GM19372 (cell line): Measurements from ENCODE around the gene PSG7.
"Not testable (repeated sequence)": the region's sequence is repeated elsewhere in the genome, so short reads cannot be mapped to it uniquely, and the experiment has no call there.

Experiments
- ATAC-seq: cut with Tn5 transposase; IDR thresholded peaks from one replicate; pipeline ENCODE4 v1.9.1; 2021; ENCODE audit warnings: mild to moderate bottlenecking, low read depth, moderate library complexity; ENCODE audit not compliant: unreplicated experiment

Gene PSG7

DNA sequence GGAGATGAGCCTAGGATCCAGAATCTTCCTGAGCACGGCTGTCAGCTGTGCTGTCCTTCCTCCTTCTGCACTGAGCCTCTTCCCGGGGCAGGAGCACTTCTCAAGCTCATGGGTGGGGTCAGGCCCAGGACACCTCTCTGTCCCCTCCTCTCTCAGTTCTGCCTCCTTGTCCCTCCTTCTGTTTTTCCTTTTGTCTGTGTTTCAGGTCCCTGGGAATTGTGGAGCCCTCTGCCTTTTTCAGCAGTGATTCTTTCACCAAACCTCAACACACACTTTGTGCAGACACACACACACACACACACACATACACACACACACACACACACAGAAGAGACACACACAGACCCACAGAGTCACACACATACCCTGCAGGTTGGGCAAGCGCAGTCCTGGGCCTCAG, at the start of gene PSG7:
Gene PSG7 (minus strand): TSS at position 101 of the 400 bp plus-strand sequence. CDS start 131 bp downstream, outside the sequence.
- ATAC-seq: not testable (repeated sequence)

DNA sequence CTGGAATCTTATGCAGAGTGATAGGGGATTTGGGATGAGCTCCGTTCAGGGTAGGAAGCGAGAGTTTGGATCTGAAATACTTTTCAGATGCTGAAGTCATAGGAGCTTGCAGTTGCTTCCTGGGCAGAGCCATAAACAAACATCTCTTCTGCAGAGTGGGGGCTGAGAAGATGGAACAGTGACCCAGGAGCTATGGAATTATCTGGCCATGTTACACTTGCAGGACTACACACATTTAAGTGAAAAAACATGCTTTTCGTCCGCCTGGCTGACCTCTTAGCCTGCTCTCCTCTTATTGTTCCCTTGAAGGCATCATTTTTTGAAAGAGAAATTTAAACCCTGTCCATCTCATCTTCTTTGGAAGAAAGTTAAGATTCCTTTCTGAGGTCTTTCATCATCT, 48.6 kb upstream of the PSG7 start:
- ATAC-seq: no peak

DNA sequence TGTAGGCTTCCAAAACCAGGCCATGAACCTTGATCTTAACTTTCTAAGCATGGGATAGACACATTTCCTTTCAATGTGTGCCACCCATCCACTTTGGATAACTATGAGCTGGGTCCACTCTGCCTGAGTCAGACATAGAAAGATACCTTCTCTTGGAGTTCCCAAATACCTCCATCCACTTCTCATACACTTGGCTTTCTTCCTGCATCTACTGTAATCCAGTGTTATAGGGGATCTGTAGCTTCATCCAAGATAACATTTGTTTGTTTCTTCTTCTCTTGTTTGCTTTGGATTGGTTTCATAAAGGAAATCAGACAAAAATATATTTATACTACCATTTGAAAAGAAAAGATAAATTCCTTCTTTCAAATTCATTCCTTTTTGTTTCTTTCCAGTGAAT, 45.1 kb upstream of the PSG7 start:
- ATAC-seq: not testable (repeated sequence)

DNA sequence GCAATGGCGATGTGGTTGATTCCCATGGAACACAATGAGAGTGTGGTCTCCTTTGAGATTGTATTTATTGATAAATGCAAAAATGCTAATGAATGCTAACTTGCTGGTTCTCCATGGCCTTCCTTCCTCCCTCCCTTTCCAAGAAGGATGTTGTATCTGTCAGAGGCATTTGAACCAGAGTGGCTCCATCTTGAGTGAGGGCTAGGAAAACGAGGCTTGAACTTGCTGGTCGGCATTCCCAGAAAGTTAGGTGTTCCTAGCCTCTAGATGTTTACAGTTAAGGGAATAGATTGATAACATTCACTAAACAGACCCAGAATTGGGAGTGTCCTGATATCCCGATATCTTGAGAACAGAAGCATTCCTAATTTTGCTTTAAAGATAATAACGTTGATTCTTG, 34.4 kb upstream of the PSG7 start:
- not testable (repeated sequence) for ATAC-seq

DNA sequence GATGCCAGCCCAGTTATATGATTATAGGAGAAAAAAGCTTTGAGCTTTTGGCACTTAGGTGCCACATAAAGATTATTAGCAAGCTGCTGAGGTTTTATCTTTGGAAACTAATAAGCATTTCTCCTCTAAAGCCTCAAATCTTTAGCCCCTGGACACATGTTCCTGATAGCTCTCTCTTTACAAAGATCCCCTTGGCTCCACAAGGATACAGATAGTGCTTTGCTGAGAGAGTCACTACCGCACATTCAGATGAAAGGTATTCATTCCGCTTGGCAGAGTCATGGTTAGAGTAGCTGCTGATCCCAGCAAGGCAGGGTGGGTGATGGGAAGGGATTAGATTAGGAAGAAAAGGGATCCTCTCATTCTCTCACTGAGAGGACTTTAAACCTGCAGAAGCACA, 28.2 kb upstream of the PSG7 start:
- ATAC-seq: no peak

DNA sequence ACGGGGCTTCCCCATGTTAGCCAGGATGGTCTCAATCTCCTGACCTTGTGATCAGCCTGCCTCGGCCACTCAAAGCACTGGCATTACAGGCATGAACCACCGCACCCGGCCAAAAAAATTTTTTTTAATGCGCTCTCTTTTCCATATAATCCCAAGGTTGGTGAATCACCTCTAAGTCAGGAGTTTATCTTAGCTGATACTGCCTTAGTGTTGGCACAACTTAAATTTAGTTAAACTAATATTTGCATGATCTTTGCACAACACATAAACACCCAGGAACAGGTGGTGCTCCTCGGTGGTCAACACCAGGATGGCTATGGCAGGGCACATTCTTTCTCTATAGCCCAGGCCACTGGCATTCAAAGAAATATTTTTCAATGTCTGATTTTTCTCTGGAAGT, 24.1 kb upstream of the PSG7 start:
- ATAC-seq: no peak

DNA sequence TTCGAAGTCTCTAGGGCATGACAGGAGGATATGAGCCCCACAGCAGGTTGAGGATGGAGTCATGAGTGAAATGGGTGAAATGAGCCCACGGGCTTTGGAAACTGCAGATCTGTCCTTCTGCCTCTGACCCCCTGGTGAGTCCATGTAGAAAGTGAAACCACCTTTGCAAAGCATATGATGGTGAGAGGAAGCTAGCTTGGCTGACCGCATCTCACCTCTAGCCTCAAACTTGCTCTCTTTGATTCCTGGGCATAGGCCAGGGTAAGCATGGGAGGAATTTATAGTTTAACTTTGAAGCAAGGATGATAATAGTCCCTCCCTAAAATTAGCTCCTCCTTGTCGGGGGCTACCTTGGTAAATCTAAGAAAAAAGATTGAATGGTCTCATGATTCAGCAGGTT, 15.1 kb upstream of the PSG7 start:
- ATAC-seq: not testable (repeated sequence)

DNA sequence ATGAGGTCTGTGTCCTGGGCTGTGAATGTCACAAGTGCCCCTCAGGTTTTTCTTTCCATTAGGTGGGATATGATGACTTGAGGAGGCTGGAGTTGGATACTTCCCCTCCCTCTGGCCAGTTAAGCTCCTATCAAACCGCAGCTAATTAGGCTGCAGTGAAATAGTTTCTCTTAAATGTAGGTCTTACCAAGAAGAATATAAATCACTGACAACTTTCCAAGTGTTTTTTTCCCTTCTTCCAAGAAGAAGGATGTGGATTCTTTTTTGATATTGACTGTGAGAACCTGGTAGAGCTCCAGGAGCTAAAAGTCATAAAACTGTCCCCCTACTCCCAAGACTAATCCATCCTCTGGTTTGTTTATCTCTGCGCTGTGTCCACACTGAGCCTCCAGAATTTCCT, 14.5 kb upstream of the PSG7 start:
- ATAC-seq: not testable (repeated sequence)

DNA sequence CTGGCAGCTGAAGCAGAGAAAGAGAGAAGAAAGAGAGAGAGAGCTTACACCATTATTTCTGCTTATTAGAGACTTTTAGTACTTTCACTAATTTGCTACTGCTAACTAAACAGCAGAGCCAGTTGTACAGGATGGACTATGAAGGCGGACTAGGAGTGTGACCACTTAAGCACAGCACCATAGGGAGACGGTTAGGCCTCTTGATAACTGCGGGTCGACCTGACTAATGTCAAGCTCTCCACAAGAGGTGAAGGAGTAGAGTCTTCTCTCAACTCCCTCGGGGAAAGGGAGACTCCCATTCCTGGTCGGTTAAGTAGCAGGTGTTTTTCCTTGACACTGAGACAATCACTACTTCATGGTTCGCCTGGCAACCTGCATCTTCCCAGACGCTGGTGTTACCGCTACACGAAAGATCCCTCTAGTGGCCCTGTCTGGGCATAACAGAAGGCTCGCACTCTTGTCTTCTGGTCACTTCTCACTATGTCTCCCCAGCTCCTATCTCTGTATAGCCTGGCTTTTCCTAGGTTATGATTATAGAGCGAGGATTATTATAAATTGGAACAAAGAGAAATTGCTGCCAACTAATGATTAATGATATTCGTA, 5.3 kb upstream of the PSG7 start:
- no peak for ATAC-seq

DNA sequence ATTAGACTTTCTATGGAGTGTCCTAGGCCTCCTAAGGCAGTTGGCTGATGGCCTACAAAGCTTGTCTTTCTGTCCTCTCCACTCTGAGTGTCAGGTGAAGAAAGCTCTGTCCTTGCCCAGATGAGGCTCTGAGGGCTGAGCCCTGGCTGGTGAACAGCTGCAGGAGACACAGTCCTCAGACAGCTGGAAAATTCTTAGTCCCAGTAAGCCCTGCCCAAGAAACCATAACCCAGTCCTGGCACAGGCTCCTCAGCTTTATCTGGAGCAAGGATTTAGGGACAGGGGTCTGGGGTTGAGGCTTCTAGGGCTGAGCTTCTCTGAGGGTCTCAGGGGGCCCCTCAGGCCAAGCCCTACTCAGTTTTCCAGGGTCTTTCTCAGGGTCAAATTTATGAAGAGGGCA, 2.3 kb downstream of the PSG7 start:
- not testable (repeated sequence) for ATAC-seq

DNA sequence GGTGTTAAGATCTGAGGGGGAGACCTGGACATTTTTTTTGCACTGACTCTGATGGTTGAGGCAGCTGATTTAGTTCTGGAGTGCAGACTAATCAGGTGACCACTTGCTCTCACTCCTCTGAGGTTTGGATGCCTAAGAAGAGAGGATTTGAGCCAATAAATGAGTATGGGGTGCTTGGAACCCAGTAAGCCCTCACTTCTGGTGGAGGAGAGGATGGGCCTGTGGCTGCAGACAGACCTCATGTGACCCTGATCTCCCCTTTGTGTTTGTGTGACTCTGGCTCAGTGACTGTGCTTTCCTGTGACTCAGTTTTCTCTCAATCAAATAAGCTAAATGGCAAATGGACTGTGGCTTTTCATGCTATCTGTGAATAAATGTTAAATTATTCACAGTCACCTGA, 2.8 kb downstream of the PSG7 start:
- ATAC-seq: not testable (repeated sequence)

DNA sequence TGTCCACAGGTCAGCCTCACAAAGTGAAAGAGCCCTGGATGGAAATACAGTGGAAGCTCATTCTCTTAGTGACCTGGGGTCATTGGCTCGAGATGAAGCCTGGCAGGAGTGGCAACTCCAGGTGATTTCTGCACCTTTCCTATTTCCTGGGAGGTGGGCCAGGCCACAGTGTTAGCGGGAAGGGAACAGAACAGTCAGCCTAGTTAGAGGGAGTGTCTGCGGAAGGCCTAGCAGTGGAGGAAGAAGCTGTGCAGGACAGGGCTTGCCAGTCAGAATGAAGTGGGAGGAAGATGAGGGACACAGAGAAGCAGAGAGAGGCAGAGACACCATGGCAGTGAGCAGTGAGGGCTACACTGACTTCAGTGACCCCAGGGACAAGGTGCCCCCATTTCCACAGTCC, 3.6 kb downstream of the PSG7 start:
- not testable (repeated sequence) for ATAC-seq

DNA sequence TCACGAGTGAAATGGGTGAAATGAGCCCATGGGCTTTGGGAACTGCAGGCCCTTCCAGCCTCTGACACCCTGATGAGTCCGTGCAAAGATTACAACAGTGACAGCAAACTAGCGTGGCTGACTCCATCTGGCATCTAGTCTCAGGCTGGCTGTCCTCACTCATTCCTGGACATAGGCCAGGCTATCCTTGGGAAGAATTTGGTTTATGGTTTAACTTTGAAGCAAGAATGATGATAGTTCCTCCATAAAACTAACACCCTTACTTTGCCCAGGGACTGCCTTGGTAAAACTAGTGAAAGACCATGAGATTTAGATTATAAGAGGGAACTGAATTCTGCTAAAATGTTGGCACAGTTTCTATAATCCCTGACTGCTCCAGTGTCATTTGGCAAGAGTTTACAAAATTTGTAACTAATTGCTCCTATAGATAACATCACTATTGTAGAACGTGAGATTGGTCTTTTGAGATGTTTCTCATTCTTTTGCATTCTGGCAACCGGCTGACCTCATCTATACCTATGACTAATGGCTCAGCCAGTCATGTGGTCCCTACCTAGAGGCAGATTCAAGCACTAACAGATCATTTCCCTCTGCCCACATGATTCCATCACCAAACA, 4.4 kb downstream of the PSG7 start:
- not testable (repeated sequence) for ATAC-seq

DNA sequence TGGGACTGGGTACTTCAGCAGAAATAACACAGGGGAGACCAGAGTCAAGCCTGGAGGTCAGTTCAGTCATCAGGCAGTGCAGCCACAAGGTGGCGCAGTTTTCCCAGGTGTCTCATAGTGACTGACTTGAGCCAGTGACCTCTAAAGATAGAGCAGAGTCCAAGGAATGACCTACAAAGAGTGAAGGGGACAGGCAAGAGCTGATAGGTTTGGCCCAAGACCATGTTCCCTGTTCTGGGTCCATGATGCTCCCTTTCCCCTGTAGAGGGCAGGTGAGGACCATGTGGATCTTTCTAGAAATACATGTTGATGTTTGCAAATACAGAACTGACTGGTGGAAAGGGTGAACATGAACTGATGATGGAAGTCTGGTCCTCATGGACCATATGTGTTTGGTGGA, 6.8 kb downstream of the PSG7 start:
- not testable (repeated sequence) for ATAC-seq

DNA sequence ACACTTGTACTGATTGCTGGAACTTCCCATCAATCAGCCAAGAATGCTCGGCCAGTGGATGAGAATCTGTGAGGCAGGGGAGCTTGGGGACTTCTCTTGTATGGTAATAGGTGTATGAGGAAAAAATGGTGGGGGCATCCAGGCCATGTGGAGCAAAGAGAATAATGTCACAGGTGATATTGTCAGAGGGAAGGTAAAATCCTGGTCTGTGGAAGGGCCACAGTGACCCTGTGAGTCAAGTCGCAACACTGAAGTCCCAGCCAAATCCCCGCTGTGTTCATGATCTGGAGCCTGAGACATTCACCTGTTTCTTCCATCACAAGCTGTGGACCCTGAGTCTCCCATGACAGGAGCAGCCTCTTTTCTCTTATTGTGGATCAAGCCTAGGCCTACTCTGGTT, 8.1 kb downstream of the PSG7 start:
- ATAC-seq: no peak

DNA sequence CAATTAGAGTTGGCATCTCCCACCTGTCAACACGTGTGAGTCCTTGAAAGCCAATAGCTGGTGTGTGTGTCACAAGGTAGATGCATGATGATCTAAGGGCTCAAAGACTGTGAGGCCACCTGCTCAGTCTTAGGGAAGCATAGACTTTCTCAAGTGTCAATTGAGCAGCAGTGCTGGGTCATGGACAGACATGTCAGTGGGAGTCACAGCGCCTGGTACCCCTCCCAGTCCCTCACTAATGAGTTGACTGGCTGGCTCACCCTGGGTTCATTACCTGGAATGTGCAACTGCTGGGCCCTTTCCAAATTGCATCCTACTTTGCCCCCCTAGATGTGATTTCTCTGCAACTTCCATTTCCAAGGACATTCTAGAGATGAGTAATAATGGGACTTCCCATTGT, 10.2 kb downstream of the PSG7 start:
- ATAC-seq: no peak

DNA sequence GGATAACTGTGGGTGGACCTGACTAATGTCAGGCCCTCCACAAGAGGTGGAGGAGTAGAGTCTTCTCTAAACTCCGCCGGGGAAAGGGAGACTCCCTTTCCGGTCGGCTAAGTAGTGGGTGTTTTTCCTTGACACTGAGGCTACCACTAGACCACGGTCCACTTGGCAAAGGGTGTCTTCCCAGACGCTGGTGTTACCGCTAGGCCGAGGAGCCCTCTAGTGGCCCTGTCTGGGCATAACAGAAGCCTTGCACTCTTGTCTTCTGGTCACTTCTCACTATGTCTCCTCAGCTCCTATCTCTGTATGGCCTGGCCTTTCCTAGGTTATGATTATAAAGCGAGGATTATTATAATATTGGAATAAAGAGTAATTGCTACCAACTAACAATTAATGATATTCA, 13.9 kb downstream of the PSG7 start:
- not testable (repeated sequence) for ATAC-seq

DNA sequence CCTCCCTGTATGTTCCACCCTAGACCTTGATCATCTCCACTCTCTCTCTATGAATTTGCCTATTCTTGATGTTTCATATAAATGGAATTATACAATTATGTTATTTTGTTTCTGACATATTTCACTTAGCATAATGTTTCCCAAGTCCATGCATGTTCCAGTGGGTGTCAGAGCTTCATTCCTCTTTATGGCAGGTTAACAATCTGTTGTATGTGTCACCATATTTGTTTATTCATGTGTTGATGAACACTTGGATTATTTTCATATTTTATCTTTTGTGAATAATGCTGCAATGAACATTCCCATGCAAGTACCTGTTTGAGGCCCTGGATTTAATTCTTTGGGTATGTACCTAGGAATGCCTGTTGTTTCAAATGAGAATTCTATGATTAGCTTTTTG, 16.0 kb downstream of the PSG7 start:
- not testable (repeated sequence) for ATAC-seq

DNA sequence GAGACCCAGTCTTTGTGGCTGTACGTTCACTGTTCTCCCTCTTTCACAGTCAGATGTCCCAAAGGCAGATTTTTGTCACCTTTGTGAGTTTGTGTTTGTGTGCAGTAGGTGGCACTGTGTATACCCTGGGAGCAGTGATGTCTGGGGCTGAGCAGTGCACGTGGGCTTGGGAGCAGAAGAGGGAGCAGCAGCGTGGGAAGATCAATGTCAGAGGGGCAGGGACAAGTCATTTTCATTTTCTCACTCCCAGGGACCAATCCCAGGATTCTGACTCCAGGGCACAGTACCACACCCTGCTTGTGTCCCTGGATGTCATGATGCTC, 17.3 kb downstream of the PSG7 start:
- ATAC-seq: no peak

DNA sequence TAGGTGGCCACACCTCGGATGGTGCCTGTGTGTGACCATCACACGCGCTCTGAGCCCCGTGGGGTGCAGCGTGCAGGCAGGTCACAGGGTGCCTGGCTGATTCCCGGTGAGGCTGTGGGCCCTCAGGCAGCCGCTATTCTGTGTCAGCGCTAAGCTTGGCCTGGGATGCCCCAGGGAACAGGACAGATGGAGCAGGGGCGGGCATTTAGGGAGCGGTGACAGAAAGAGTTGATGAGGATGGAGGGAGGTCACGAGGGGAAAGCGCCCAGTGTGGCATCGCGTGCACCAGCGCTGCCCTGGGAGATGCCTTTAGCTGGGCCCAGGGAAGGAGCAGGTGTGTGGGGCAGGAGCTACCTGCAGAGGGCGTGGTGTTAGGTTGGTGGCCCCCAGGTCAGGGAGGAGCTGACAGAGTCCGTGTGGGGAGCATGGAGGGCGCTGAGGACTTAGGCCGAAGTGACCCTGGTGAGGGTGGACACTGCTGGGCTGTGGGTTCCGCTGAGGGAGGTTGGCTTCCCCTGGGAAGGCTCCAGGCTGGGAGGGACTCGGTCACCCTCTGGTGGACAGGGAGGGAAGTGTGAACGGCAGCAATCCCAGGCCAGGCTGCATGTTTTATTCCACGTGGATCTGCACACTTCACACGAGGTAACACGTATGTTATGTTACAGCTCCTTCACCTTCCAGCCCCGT, 17.8 kb downstream of the PSG7 start:
- not testable (repeated sequence) for ATAC-seq

DNA sequence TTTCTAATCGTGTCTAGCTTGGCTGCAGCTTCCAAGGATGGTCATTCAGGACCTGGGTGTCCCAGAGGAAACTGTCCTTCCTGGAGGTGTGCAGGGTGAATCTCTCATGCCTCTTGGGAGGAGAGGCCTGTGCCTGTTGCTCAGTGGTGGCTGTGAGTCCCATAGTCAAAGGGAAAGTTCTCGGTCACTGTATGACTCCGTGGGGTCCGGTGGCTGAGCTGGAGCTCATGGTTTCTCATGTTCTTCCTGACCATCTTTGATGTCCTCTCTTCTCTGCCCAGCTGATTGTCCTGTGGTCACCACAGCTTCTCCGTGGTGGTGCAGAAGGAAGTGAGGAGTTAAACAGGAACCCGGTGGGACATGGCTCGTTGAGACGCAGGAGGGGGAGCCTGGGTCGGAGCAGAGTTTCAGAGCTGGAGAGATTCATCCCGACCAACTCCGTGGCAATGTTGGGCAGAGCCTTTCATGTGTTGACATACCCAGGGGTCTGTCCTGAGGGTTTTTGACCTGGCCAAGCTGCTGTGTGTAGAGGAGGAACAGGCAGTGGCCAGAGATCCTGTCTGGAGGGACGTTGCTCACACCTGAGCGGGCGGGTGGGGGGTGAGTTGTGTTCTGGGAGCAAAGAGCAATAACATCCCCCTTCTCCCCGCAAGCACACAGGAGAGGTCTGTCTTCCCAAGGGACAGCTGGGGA, 18.5 kb downstream of the PSG7 start:
- ATAC-seq: not testable (repeated sequence)
